Gastroesophageal sphincter (tissue), 2 donors: ENCODE data around the gene PPARG.

Experiments used
- EP300 ChIP-seq: sonication (generic); formaldehyde crosslinking; IDR thresholded peaks from one replicate; pipeline ENCODE4 v1.6.1; 2017; ENCODE audit warnings: antibody characterized with exemption, mild to moderate bottlenecking
- POLR2A ChIP-seq, 2 donors: fragments of 450-650 bp; IDR thresholded peaks; one replicate each; pipeline ENCODE4 v1.6.1; 2017; ENCODE audit warnings: antibody characterized with exemption in 2 of 2, mild to moderate bottlenecking in 2 of 2, moderate library complexity in 1 of 2
- POLR2AphosphoS5 ChIP-seq: sonication (generic); formaldehyde crosslinking; IDR thresholded peaks from one replicate; pipeline ENCODE4 v1.6.1; 2017; ENCODE audit warnings: antibody characterized with exemption

DNA sequence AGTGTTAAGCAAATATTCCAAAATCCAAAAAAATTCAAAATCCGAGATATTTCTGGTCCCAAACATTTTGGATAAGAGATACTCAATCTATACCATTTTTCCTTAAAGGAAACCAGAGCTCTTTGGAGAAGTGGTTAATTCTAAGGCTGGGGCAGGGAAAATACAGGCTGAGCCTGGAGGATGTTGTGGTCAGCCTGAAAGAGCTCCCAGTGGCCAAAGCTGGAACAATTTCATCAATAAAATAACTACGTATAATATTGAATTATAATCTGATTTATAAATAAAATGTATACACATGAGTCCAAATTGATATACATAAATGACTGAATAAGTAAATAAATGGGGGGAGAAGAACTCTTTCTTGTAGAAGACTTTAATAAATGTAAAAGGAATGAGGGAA lies 24.6 kb downstream of the PPARG start:
- TF ChIP-seq POLR2AphosphoS5 (no peak), EP300 (no peak), POLR2A (IDR thresholded peaks at IDR 0.05) (no peak)
